GM12878 (cell line): ENCODE data around the gene SNF8. TPM values are rescaled to one million over a fixed set of nuclear protein-coding genes. Genes with fewer than 3 reads are reported as not detected.

Source experiments
- ATAC-seq: fragments of 200-7000 bp; cut with Tn5 transposase; 3 replicates; pipeline ENCODE4 v1.9.1; 2020; ENCODE audit warnings: mild to moderate bottlenecking, moderate library complexity
- BruUV-seq: library from RNA; stranded (reverse); fragments of 400-500 nt; replicated peaks from 2 replicates; lab custom pipeline; 2021; lab: Mats Ljungman, UMichigan
- CTCF ChIA-PET: fragments of 300-600 bp; sonication (Branson Sonifier 250); formaldehyde crosslinking; extraction: SDS; loops from one replicate; lab custom pipeline; 2021; ENCODE audit warnings: inconsistent platforms; lab: Yijun Ruan, JAX
- POLR2A ChIA-PET: fragments of 350-600 bp; formaldehyde crosslinking; extraction: SDS; loops from one replicate; lab custom pipeline; 2021; ENCODE audit warnings: inconsistent platforms; lab: Charles Lee
- RAD21 ChIA-PET: fragments of 300-600 bp; sonication (Branson Sonifier 250); formaldehyde crosslinking; loops from one replicate; lab custom pipeline; 2023; ENCODE audit warnings: antibody characterized with exemption; ENCODE audit not compliant: unreplicated experiment; lab: Charles Lee
- SMC1A ChIA-PET: fragments of 300-600 bp; sonication (Branson Sonifier 250); formaldehyde crosslinking; loops from one replicate; lab custom pipeline; 2023; ENCODE audit not compliant: unreplicated experiment, uncharacterized antibody; lab: Charles Lee
- DNase-seq: peaks from one replicate; pipeline ENCODE4 v3.0.0-alpha.2; 2011; ENCODE audit warnings: low read depth, low spot score
- FAIRE-seq: peaks from 3 replicates; lab custom pipeline; 2011; peaks lifted over from hg19 to GRCh38; lab: Jason Lieb, UNC
- H2AFZ ChIP-seq: 2 replicates; pipeline ENCODE4 v1.6.0; 2011; ENCODE audit warnings: low read depth, low read length, control low read depth; ENCODE audit not compliant: control insufficient read depth
- H3K27ac ChIP-seq: 2 replicates; pipeline ENCODE4 v1.5.1; 2011; ENCODE audit warnings: control low read depth; ENCODE audit not compliant: control insufficient read depth, insufficient read depth
- H3K27me3 ChIP-seq, 2 experiments: replicated peaks in 1 of 2; 2 replicates each; pipeline versions ENCODE4 v1.6.0 to v1.6.1; 2011; ENCODE audit warnings: low read length in 1 of 2; ENCODE audit not compliant: control insufficient read depth in 2 of 2, insufficient read depth in 2 of 2
- H3K36me3 ChIP-seq, 2 experiments: 2 replicates each; pipeline ENCODE4 v1.5.1; 2011; ENCODE audit warnings: low read length in 1 of 2; ENCODE audit not compliant: control insufficient read depth in 2 of 2, insufficient read depth in 2 of 2
- H3K4me1 ChIP-seq: 2 replicates; pipeline ENCODE4 v1.6.1; 2011; ENCODE audit warnings: mild to moderate bottlenecking, low read length, moderate library complexity, mixed read lengths; ENCODE audit not compliant: control insufficient read depth, insufficient read depth
- H3K4me2 ChIP-seq: 2 replicates; pipeline ENCODE4 v1.6.0; 2011; ENCODE audit warnings: control low read depth; ENCODE audit not compliant: control insufficient read depth, insufficient read depth
- H3K4me3 ChIP-seq: fragments of 200-600 bp; sonication (generic); 2 replicates; pipeline ENCODE4 v1.5.1; 2016
- H3K79me2 ChIP-seq: 2 replicates; pipeline ENCODE4 v1.6.0; 2011; ENCODE audit warnings: low read length; ENCODE audit not compliant: control insufficient read depth, insufficient read depth
- H3K9ac ChIP-seq: 2 replicates; pipeline ENCODE4 v1.8.0; 2011; ENCODE audit warnings: low read length, control low read depth, mixed read lengths; ENCODE audit not compliant: control insufficient read depth, insufficient read depth
- H3K9me3 ChIP-seq: replicated peaks from 3 replicates; pipeline ENCODE4 v1.5.1; 2011; ENCODE audit warnings: mild to moderate bottlenecking, low read length; ENCODE audit not compliant: control insufficient read depth, insufficient read depth
- H4K20me1 ChIP-seq: 2 replicates; pipeline ENCODE4 v1.6.0; 2011; ENCODE audit not compliant: control insufficient read depth, insufficient read depth
- BMI1 ChIP-seq: fragments of 450-650 bp; IDR thresholded peaks from 2 replicates; pipeline ENCODE4 v1.6.1; 2016; ENCODE audit warnings: mild to moderate bottlenecking, moderate library complexity, borderline replicate concordance
- RAD21 ChIP-seq: IDR thresholded peaks from 2 replicates; pipeline ENCODE4 v1.6.1; 2011; ENCODE audit warnings: mild to moderate bottlenecking, low read depth, low read length, moderate library complexity; ENCODE audit not compliant: insufficient read depth
- SMARCA5 ChIP-seq: fragments of 450-650 bp; IDR thresholded peaks from 2 replicates; pipeline ENCODE4 v1.6.1; 2017; ENCODE audit warnings: mild to moderate bottlenecking
- TARDBP ChIP-seq: IDR thresholded peaks from 2 replicates; pipeline ENCODE4 v1.6.1; 2016; ENCODE audit warnings: borderline replicate concordance
- ZNF207 ChIP-seq: fragments of 450-650 bp; IDR thresholded peaks from 2 replicates; pipeline ENCODE4 v1.6.1; 2014; ENCODE audit warnings: antibody characterized with exemption, mild to moderate bottlenecking, borderline replicate concordance
- ZNF24 ChIP-seq: fragments of 450-650 bp; IDR thresholded peaks from 2 replicates; pipeline ENCODE4 v1.6.1; 2017; ENCODE audit warnings: antibody characterized with exemption, mild to moderate bottlenecking
- WGBS: methylation state at CpG from one replicate; pipeline ENCODE4 v1.1.6; 2016; ENCODE audit warnings: low lambda C conversion rate; ENCODE audit not compliant: insufficient replicate concordance, insufficient coverage; ENCODE audit errors: missing lambda C conversion rate; 5-methylcytosine and 5-hydroxymethylcytosine counted together
- in situ Hi-C: fragments of 300-500 bp; cut with MboI; formaldehyde crosslinking; loops from 9 replicates; pipeline ENCODE4 v1.14.3; 2018; ENCODE audit warnings: mixed read lengths
- intact Hi-C: fragments of 100-400 bp; cut with micrococcal nuclease; formaldehyde crosslinking; loops from one replicate; pipeline ENCODE4 v1.14.2; 2022; ENCODE audit not compliant: unreplicated experiment
- polyA plus RNA-seq, 11 experiments: library from polyadenylated mRNA; depleted of rRNA in 4 of 11; unstranded in 6 of 11; stranded (reverse) in 5 of 11; fragments of >200 nt; fragmentation: Nextera tagmentation in 4 of 11; fragmentation: Illumina TruSeq in 1 of 11; extraction: Ambion mirVana in 4 of 11; extraction: Trizol in 1 of 11; gene quantifications; 1 replicate in 1 of 11; 2 replicates in 10 of 11; pipeline versions ENCODE4 v1.2.1 to v1.2.3, GENCODE V29; 2011 to 2016; ENCODE audit warnings: inconsistent platforms in 2 of 11, missing spikeins in 2 of 11, low read depth in 1 of 11
- total RNA-seq, 4 experiments: library from RNA; depleted of rRNA in 3 of 4; stranded (reverse); fragments of >200 nt in 3 of 4; fragmentation: Illumina TruSeq in 1 of 4; extraction: Trizol in 1 of 4; gene quantifications; 2 replicates each; pipeline versions ENCODE4 v1.2.1 to v1.2.3, GENCODE V29; 2013 to 2021
- TF ChIP-seq, protein P1 (sequence below): fragments of 450-650 bp; IDR thresholded peaks from 2 replicates; pipeline ENCODE4 v1.6.1; 2016; ENCODE audit warnings: mild to moderate bottlenecking
- TF ChIP-seq, protein P2 (sequence below): fragments of 450-650 bp; IDR thresholded peaks from 2 replicates; pipeline ENCODE4 v1.6.1; 2018; ENCODE audit warnings: mild to moderate bottlenecking, low read depth, moderate library complexity; ENCODE audit not compliant: partially characterized antibody
- TF ChIP-seq, protein P3 (sequence below): IDR thresholded peaks from 2 replicates; pipeline ENCODE4 v1.6.1; 2011; ENCODE audit warnings: borderline replicate concordance, low read depth, mild to moderate bottlenecking, moderate library complexity, mixed read lengths, low read length; ENCODE audit not compliant: insufficient read depth; ENCODE audit errors: extremely low read length

SNF8 gene
- total and polyA plus RNA-seq, 10 of the 15 experiments (the other 5 are each of a cell fraction or from before 2014, with no cell fraction given) = 6.1 to 228 (median 95.6) TPM

DNA sequence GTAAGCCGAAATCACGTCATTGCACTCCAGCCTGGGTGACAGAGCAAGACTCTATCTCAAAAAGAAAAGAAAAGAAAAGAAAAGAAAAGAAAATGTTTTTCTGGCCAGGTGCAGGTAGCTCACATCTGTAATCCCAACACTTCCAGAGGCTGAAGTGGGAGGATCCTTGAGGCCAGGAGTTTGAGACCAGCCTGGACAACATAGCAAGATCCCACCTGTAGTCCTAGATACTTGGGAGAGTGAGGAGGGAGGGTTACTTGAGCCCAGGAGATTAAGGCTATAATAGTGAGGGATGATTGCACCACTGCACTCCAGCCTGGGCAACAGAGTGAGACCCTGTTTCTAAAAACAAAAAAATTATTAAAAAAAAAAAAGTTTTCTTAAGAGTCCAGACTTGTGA is 54.6 kb downstream of the SNF8 start (continued):
- TF ChIP-seq, protein P1, sequence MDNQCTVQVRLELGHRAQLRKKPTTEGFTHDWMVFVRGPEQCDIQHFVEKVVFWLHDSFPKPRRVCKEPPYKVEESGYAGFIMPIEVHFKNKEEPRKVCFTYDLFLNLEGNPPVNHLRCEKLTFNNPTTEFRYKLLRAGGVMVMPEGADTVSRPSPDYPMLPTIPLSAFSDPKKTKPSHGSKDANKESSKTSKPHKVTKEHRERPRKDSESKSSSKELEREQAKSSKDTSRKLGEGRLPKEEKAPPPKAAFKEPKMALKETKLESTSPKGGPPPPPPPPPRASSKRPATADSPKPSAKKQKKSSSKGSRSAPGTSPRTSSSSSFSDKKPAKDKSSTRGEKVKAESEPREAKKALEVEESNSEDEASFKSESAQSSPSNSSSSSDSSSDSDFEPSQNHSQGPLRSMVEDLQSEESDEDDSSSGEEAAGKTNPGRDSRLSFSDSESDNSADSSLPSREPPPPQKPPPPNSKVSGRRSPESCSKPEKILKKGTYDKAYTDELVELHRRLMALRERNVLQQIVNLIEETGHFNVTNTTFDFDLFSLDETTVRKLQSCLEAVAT = no peak
- TF ChIP-seq SMARCA5 (no peak), ZNF207 (no peak), ZNF24 (no peak)
- TF ChIP-seq, all 136 proteins: peak for 0

DNA sequence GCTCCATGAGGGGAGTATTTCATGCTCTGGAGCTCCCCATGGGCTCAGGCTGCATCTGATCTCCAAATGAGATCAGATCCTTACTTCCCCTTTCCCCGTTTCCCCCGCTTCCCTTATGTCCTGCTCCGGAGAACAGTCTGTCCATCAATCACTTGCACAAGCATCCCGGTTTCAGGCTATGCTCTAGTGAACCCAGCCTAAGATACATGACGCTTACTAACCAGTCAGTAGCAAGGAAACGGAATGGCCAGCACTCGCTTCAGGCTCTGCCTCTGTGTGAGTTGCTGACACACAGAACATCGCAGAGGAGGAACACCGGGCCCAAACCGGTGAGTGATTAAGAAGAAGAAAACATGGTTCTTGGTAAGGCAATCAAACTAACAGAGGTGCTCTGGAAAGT is 61.5 kb downstream of the SNF8 start:
- intact Hi-C loops = no loop called here
- H3K4me1 ChIP-seq = peaks cover 7% of the 10 kb centered on the region
- DNase-seq = no peak
- H3K27ac ChIP-seq = no peak overlapping the region
- no peak for ATAC-seq
- in situ Hi-C loops = loop anchor here (5.0 kb wide), 3 partner anchors 149 to 206 kb away; partner anchors contain the start of gene HOXB13
- H3K9ac ChIP-seq = no peak overlapping the region
- no peaks in the 10 kb centered on the region for H3K27me3 ChIP-seq
- ChIA-PET CTCF (interaction anchor here (0.6 to 18.3 kb wide), 10 partner anchors 11 to 866 kb away, joined by 3 to 490 read pairs (median 26); partner anchors contain the start of genes ATP5MC1 and TTLL6), POLR2A (interaction anchor here (0.7 to 3.0 kb wide), 4 partner anchors 10 to 220 kb away, joined by 3 to 13 read pairs (median 3); partner anchors contain the start of gene ATP5MC1), RAD21 (interaction anchor here (1.4 to 17.3 kb wide), 5 partner anchors 69 to 205 kb away, joined by 6 to 376 read pairs (median 21); partner anchors contain the start of genes PRAC2 and TTLL6), SMC1A (interaction anchor here (0.8 to 5.3 kb wide), 6 partner anchors 9 to 205 kb away, joined by 4 to 77 read pairs (median 14); partner anchors contain the start of gene ATP5MC1)
- H3K79me2 ChIP-seq = no peaks in the 10 kb centered on the region
- TF ChIP-seq TARDBP (no peak), BMI1 (no peak), RAD21 (no peak)
- TF ChIP-seq, protein P2, sequence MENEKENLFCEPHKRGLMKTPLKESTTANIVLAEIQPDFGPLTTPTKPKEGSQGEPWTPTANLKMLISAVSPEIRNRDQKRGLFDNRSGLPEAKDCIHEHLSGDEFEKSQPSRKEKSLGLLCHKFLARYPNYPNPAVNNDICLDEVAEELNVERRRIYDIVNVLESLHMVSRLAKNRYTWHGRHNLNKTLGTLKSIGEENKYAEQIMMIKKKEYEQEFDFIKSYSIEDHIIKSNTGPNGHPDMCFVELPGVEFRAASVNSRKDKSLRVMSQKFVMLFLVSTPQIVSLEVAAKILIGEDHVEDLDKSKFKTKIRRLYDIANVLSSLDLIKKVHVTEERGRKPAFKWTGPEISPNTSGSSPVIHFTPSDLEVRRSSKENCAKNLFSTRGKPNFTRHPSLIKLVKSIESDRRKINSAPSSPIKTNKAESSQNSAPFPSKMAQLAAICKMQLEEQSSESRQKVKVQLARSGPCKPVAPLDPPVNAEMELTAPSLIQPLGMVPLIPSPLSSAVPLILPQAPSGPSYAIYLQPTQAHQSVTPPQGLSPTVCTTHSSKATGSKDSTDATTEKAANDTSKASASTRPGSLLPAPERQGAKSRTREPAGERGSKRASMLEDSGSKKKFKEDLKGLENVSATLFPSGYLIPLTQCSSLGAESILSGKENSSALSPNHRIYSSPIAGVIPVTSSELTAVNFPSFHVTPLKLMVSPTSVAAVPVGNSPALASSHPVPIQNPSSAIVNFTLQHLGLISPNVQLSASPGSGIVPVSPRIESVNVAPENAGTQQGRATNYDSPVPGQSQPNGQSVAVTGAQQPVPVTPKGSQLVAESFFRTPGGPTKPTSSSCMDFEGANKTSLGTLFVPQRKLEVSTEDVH = no peak
- TF ChIP-seq, protein P3, sequence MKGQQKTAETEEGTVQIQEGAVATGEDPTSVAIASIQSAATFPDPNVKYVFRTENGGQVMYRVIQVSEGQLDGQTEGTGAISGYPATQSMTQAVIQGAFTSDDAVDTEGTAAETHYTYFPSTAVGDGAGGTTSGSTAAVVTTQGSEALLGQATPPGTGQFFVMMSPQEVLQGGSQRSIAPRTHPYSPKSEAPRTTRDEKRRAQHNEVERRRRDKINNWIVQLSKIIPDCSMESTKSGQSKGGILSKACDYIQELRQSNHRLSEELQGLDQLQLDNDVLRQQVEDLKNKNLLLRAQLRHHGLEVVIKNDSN = no peak
- H3K9me3 ChIP-seq = no peaks in the 10 kb centered on the region
- H3K36me3 ChIP-seq = no peaks in the 10 kb centered on the region
- H3K4me2 ChIP-seq = no peak overlapping the region
- no peak overlapping the region for H2AFZ ChIP-seq
- no TSS peak for BruUV-seq
- no peaks in the 10 kb centered on the region for H4K20me1 ChIP-seq
- 69% methylated on average over 10 of the region's 10 CpGs for WGBS
- no peak for FAIRE-seq
- no peak overlapping the region for H3K4me3 ChIP-seq
